HG03064 (cell line): ENCODE data around the gene CHKB.
"Not testable (repeated sequence)": the region's sequence is repeated elsewhere in the genome, so short reads cannot be mapped to it uniquely, and the experiment has no call there.

Experiments
- ATAC-seq: cut with Tn5 transposase; IDR thresholded peaks from one replicate; pipeline ENCODE4 v1.9.1; 2021; ENCODE audit warnings: low read depth; ENCODE audit not compliant: unreplicated experiment

CHKB gene

GRCh38 chr22:50612528-50613221 lies 30.0 kb upstream of the CHKB start:
- ATAC-seq, result no peak

GRCh38 chr22:50612168-50612527 lies 29.5 kb upstream of the CHKB start:
- no peak for ATAC-seq

GRCh38 chr22:50611341-50612060 lies 28.9 kb upstream of the CHKB start:
- no peak for ATAC-seq

- ATAC-seq, result no peak
Measured at GRCh38 chr22:50610581-50610980, 27.9 kb upstream of the CHKB start.

GRCh38 chr22:50610041-50610451 lies 27.4 kb upstream of the CHKB start:
- no peak for ATAC-seq

GRCh38 chr22:50609599-50609998 lies 26.9 kb upstream of the CHKB start:
- no peak for ATAC-seq

GRCh38 chr22:50608996-50609395 lies 26.3 kb upstream of the CHKB start:
- ATAC-seq, result no peak

GRCh38 chr22:50608058-50608840 lies 25.6 kb upstream of the CHKB start:
- ATAC-seq, result not testable (repeated sequence)

- ATAC-seq, result no peak
Measured at GRCh38 chr22:50607659-50608020, 25.0 kb upstream of the CHKB start.

GRCh38 chr22:50606946-50607658 lies 24.5 kb upstream of the CHKB start:
- no peak for ATAC-seq

GRCh38 chr22:50606165-50606945 lies 23.7 kb upstream of the CHKB start:
- ATAC-seq, result no peak

GRCh38 chr22:50605613-50606074 lies 23.0 kb upstream of the CHKB start:
- ATAC-seq, result no peak

GRCh38 chr22:50605002-50605612 lies 22.5 kb upstream of the CHKB start:
- ATAC-seq, result no peak

- ATAC-seq, result no peak
Measured at GRCh38 chr22:50604256-50605001, 21.8 kb upstream of the CHKB start.

- no peak for ATAC-seq
Measured at GRCh38 chr22:50603511-50604255, 21.0 kb upstream of the CHKB start.

- no peak for ATAC-seq
Measured at GRCh38 chr22:50602338-50602700, 19.7 kb upstream of the CHKB start.

GRCh38 chr22:50601669-50602337 lies 19.2 kb upstream of the CHKB start:
- ATAC-seq, result no peak
